HG03039 (cell line): ENCODE data around the gene KCNMA1.

ENCODE experiments used
- ATAC-seq: cut with Tn5 transposase; IDR thresholded peaks from one replicate; pipeline ENCODE4 v1.9.1; 2021; ENCODE audit warnings: mild to moderate bottlenecking, moderate library complexity; ENCODE audit not compliant: unreplicated experiment

The KCNMA1 gene

GRCh38 chr10:77075926-77076325 lies 561.7 kb downstream of the KCNMA1 start:
- no peak for ATAC-seq

- no peak for ATAC-seq
Observed at GRCh38 chr10:77074104-77074624, 563.4 kb downstream of the KCNMA1 start.

DNA sequence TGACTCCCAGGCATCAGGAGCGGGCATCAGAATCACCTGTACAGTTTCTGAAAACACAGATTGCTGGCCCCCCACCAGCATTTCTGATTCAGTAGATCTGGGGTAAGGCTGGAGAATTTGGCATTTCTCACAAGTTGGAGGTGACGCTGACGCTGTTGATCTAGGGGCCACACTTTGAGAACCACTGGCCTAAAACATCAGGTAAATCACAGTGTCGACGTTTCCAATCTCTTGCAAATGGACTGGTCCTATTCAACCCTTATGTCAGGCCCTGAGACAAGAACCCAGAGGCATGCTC lies 564.0 kb downstream of the KCNMA1 start:
- ATAC-seq: no peak

GRCh38 chr10:77072836-77073662 lies 564.6 kb downstream of the KCNMA1 start:
- ATAC-seq: no peak

DNA sequence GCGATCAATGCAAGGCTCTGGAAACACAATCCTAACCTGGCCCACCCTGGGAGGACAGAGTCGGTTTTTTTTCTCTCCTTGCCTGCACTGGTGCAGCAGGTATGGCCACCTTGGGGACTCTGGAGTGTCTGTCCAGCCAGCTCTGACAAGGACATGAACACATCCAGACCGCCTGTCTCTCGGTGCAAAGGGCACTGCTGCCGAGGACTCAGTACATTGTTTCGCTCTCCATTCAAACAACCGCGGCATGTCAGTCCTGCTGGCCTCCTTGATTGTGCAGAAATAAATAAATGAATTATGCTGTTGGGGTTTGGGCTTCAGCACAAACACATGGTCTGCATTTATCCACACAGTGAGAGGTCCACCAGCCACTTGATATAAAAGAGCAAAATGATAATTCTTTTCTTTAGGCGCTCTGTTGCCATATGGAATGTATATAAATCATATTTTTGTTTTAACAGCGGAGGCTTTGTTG lies 565.2 kb downstream of the KCNMA1 start:
- ATAC-seq: no peak

DNA sequence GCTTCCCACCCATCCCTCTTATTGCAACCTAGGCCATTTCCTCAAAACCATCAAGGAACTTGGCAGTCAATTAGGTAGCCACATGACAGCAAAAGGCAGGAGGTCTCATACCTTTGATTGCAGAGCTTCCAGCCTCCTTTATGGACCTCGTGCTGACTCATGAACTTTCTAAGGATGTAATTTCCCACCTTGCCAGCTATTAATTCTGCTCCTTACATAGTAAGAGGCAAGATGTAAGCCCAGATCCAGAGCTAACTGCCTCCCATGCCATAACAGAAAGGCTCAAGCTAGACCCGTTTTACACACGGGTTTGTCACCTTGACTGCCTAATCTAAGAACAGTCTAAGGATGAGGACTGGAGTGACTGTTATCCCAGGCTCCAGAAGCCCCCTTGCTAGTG lies 565.7 kb downstream of the KCNMA1 start:
- ATAC-seq: no peak

DNA sequence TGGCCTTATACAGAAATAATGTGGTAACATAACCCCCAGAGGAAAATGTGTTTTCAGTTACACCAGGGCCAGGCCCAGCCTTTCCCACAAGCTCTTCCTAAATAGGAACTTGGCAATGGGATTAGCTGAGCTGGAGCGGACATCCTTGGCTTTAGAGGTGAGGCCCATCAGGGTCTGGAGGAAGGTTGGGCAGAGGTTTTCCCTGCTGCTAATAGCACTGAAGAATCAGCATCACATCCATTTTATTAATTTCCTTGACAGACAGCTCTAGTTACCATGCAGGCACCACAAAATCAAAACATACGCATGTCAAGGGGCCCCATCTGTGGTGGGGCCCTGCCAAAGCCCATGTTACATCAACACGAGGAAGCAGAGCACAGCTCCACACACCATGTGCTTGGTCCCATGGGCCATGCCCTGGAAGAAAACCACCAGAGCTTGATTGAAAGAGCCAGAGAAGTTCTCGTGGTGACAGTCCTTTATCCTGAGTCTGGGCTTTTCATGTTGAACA lies 566.6 kb downstream of the KCNMA1 start:
- no peak for ATAC-seq

DNA sequence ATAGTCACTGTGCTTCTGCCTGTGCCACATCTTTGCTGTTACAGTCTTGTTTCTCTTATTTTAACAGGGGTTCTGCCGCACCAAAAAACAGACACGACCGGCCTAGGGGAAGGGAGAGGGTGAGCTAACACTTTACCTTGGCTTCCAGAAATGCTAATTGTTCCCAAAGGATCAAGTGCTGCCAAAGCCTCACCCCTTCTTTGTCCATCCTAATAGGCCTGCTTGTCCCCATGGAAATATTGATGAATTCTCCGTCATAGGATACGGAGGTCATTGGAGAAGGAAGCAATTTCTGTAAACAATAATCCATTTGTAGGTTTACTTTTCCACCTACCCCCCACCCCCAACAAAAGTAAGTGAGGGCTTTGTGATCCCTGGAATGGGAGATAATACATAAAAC lies 567.3 kb downstream of the KCNMA1 start:
- no peak for ATAC-seq

GRCh38 chr10:77068969-77069368 lies 568.6 kb downstream of the KCNMA1 start:
- no peak for ATAC-seq

GRCh38 chr10:77068272-77068671 lies 569.3 kb downstream of the KCNMA1 start:
- no peak for ATAC-seq

DNA sequence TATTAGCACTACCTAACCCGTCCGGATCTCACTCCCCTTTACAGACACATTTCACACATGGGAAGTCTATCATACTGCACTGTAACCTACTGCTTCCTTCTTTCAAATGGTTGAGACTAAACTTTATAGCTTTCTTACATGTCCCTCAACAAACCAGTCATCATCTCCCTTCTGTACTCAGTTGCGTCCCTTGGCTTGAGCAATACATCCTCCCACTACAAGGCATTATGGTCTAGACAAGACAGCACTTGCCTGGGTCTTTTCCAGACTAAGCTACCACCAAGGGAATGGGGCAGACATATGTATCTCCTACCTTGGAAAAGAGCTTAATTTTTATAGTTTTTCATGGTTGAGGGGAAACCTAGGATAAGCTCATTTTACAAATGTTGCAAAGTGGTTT lies 575.2 kb downstream of the KCNMA1 start:
- no peak for ATAC-seq

DNA sequence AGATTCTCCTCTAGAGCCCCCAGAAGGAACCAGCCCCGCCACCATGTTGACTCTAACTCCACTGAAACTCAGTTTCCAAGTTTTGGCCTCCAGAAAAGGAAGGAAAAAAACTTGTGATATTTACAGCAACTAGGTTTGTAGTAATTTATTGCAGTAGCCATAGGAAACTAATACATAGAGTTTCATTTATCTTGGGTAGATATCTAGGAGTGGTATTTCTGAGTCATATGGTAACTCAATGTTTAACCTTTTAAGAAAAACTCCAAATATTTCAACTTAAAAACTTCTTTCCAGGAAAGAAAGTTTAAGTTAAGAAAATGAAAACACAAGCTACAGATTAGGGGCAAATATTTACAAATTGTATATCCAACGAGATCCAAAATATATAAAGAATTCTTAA lies 576.7 kb downstream of the KCNMA1 start:
- ATAC-seq: no peak

GRCh38 chr10:77056650-77057049 lies 581.0 kb downstream of the KCNMA1 start:
- ATAC-seq: no peak

DNA sequence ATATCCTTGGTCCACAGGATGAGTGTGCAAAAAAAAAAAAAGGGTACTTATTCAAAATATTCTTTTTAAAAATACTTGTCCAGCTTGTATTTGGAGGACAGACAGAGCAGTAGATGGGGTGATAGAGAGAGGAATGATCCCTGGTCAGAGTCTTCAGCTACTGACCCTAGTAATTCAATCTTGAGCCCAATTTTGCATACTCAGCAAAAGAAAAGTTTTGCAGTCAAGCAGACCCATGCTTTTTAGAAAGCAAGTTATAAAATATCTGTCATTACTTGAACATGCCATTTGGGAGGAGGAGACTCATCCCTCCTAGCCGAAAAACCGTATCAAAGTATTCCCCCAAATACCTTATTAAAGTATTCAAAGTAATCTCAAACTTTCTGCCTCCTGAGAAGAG lies 585.0 kb downstream of the KCNMA1 start:
- no peak for ATAC-seq

- no peak for ATAC-seq
Observed at GRCh38 chr10:77051837-77052236, 585.8 kb downstream of the KCNMA1 start.

DNA sequence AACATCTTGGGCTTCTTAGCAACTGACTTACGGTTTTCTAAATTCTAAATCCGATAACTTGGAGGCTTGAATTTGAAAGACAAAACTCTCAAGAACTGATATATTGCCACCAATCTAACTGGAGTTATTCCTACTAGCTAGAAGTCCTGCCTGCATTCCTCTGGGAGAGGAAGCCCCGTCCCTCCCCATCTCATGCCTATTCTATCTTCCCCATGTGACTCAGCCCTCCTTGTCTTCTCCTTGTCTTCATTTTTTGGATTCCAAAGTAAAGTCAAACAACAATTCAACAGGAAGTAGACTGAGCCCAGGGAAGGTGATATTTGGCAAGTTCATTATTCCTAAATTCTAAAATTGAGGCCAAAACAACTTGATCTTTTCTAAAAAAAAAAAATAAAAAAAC lies 587.7 kb downstream of the KCNMA1 start:
- ATAC-seq: no peak

GRCh38 chr10:77049146-77049545 lies 588.5 kb downstream of the KCNMA1 start:
- no peak for ATAC-seq

DNA sequence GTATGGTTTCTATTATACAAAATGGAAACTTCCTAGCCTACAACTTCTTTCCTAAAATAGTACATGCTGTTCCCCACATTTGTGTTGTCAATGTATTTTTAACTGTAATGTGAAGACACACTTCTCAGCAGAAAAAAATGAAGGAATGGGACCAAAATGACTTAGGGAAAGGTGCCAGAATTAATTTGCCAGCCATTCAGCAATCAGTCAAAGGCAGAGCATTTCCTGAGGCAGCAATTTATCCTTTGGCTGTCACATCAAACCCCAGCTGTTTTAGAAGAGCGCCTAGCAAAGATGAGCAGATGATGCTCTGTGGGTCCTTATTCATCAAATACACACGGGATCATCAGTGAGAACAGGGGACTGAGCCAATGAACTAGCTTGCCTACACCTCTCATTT lies 592.5 kb downstream of the KCNMA1 start:
- ATAC-seq: no peak

- ATAC-seq: no peak
Observed at GRCh38 chr10:77043420-77043763, 594.2 kb downstream of the KCNMA1 start.

GRCh38 chr10:77042706-77043419 lies 594.7 kb downstream of the KCNMA1 start:
- ATAC-seq: no peak

- ATAC-seq: no peak
Observed at GRCh38 chr10:77041636-77042258, 595.9 kb downstream of the KCNMA1 start.

DNA sequence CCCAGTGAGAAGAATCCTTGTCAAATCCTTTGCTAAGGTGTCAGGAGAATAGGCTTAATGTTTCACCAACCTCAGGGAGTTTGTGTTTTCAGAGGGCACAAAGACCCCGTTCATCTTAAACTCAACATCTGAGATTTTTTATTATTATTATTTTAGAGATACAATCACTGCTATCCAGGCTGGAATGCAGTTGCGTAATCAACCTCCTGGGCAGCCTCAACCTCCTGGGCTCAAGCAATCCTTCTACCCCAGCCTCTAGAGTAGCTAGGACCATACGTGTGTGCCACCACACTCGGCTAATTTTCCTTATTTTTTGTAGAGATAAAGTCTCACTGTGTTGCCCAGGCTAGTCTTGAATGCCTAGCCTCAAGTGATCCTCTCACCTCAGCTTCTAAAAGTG lies 599.2 kb downstream of the KCNMA1 start:
- no peak for ATAC-seq
